Activated naive CD8-positive, alpha-beta T cell treated with anti-CD3 and anti-CD28 coated beads, Interleukin-2, amount 10 ng/mL, durations not matched to agents 7 days and 5 days (primary cell): ENCODE results near the gene ITGAV. TPM values are rescaled to one million over a fixed set of nuclear protein-coding genes. Genes with fewer than 3 reads are reported as not detected.

Experiments
- ATAC-seq: fragments of 150-1000 bp; cut with Tn5 transposase; one replicate; pipeline ENCODE4 v1.10.0; 2021; ENCODE audit warnings: low read depth, moderate library complexity
- POLR2A ChIA-PET: fragments of 350-600 bp; sonication (Branson Sonifier 250); formaldehyde crosslinking; loops from one replicate; lab custom pipeline; 2021; ENCODE audit warnings: antibody characterized with exemption; lab: Charles Lee
- DNase-seq: peaks from one replicate; pipeline ENCODE4 v3.0.0; 2021
- H3K27ac Mint-ChIP-seq: one replicate; pipeline ENCODE4 v1.8.0; 2022; ENCODE audit warnings: mild to moderate bottlenecking, mixed read lengths
- H3K27me3 Mint-ChIP-seq: one replicate; pipeline ENCODE4 v1.8.0; 2022; ENCODE audit warnings: mild to moderate bottlenecking, moderate library complexity, mixed read lengths
- H3K36me3 Mint-ChIP-seq: one replicate; pipeline ENCODE4 v1.8.0; 2021; ENCODE audit warnings: mild to moderate bottlenecking, mixed read lengths
- H3K4me1 Mint-ChIP-seq: one replicate; pipeline ENCODE4 v1.8.0; 2021; ENCODE audit warnings: mixed read lengths
- H3K4me3 Mint-ChIP-seq: one replicate; pipeline ENCODE4 v1.8.0; 2022; ENCODE audit warnings: mild to moderate bottlenecking, moderate library complexity, mixed read lengths
- H3K9me3 Mint-ChIP-seq: one replicate; pipeline ENCODE4 v1.8.0; 2021; ENCODE audit warnings: mixed read lengths
- total RNA-seq, 2 experiments: library from RNA; stranded (reverse); gene quantifications; one replicate each; pipeline ENCODE4 v1.2.3, GENCODE V29; 2021

The ITGAV gene
- total RNA-seq, 2 experiments from 2014 or later = 7.5 to 7.7 TPM

DNA sequence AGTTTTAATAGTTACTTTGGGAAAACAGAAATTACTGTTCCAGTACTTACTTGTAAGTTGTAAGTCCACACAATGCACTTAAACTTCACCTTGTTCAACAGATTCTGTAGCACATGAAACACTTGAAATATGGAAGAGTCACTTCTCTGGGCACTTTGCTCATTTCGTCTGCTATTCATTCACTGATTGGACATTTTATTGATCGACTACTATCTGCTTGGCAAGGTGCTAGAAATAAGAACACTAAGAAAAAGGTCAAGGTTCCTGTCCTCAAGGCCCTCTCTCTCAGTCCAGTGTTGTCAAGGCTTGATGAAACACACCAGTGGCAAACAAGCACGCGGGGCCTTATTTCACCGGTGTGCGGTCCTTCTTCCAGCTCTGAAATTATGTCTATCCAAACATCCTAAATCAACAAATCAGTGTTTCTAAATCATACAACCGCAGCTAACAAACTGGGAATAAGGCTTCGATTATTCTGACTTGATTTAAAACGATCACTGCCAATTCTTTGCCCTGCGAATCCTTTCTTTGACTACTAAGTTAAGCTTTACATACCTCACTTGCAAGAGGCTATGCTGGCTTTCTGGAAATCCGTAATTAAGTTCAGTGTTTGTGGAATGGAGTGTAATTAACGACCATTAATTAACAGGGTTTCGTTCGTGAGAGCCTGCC, 780 bp upstream of the ITGAV start:
- DNase-seq = no peak

DNA sequence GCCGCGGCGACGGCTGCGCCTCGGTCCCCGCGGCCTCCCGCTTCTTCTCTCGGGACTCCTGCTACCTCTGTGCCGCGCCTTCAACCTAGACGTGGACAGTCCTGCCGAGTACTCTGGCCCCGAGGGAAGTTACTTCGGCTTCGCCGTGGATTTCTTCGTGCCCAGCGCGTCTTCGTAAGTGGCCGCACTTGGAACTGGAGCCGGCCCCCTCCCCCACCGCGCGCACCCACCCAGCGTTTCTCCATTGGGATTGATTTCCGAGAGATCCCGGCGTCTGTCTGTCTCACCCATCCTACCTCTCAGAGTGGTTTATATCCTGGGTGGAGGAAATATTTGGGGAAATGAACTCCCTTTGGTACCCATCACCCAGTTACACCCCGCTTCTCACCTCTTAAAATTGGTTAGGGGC, 498 bp downstream of the ITGAV start:
- peaks cover 20% of the 10 kb centered on the region for H3K4me1 Mint-ChIP-seq
- H3K9me3 Mint-ChIP-seq = no peaks in the 10 kb centered on the region
- DNase-seq (no peak), ATAC-seq (no peak)
- peak overlapping the region; percentile 79 for H3K27ac Mint-ChIP-seq
- POLR2A ChIA-PET = interaction anchor here (1.4 kb wide), 1 partner anchor 104 kb away, joined by 19 read pairs; the partner anchor contains the start of gene ZC3H15
- H3K27me3 Mint-ChIP-seq = no peaks in the 10 kb centered on the region
- no peaks in the 10 kb centered on the region for H3K36me3 Mint-ChIP-seq
- peak overlapping the region; percentile 87 for H3K4me3 Mint-ChIP-seq

More for the DNA sequence above, 780 bp upstream of the ITGAV start:
- peaks cover 20% of the 10 kb centered on the region for H3K4me1 Mint-ChIP-seq
- no peak for ATAC-seq
- H3K4me3 Mint-ChIP-seq = peak overlapping the region; percentile 87
- no peaks in the 10 kb centered on the region for H3K9me3 Mint-ChIP-seq
- no peaks in the 10 kb centered on the region for H3K27me3 Mint-ChIP-seq
- POLR2A ChIA-PET = interaction anchor here (0.9 to 1.4 kb wide), 3 partner anchors 10 to 103 kb away, joined by 3 to 19 read pairs (median 3); partner anchors contain the start of gene ZC3H15
- no peaks in the 10 kb centered on the region for H3K36me3 Mint-ChIP-seq
- H3K27ac Mint-ChIP-seq = peak overlapping the region; percentile 83

DNA sequence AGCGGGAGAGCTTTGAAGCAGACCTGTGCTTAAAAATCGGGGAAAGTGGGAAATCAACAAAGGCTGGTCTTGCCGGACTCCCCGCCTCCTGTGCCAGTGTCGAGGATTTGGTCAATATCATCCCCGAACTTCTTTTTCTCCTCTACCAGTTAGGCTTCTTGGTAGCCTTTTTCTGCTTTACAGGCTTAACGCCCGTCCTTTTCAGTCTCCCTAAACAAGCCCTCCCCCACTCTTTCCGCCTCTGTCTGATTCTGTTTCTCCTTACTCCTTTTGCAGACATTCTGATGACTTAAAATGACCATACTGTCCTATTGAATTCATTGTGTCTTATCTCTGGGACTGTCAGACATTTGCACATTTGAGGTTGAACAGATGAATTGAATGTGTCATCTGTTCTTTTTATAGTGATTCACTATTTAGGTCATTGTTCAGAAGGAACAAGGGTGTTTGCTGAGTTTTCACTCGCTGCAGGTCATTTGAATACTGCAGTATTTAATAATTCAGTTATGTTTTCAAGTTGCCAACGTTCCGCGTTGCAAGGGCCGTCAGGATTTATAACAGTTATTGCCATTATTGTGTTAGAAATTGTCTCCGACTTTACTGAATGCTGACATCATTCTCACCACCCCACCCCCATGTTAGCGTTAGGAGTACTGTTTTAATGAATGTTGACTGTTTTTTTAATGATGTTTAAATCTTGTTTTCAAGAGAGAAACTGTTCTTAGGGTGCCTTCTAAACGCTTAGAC, 1.1 kb downstream of the ITGAV start:
- peaks cover 20% of the 10 kb centered on the region for H3K4me1 Mint-ChIP-seq
- peak overlapping the region; percentile 87 for H3K4me3 Mint-ChIP-seq
- POLR2A ChIA-PET = no interaction called here
- ATAC-seq = no peak
- DNase-seq = no peak
- H3K9me3 Mint-ChIP-seq = no peaks in the 10 kb centered on the region
- no peaks in the 10 kb centered on the region for H3K36me3 Mint-ChIP-seq
- H3K27ac Mint-ChIP-seq = peak overlapping the region; percentile 79
- no peaks in the 10 kb centered on the region for H3K27me3 Mint-ChIP-seq

DNA sequence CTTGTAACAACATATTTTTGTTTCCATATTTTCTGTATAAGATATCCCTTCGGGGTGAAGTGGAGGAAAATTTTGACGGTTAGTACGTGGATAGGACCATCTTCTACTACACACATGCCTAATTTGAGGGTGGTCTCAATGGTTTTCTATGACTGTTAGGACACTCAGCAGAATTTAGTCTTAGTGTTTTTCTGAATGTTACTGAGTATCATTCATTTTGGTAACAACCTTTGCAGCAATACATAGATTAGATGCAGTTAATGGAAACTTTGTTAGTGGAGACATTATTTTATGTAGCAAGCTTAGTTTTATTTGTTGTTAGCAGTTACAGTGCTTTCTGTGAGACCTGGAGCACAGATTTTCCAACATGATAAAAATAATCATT, 1.6 kb downstream of the ITGAV start:
- no peaks in the 10 kb centered on the region for H3K27me3 Mint-ChIP-seq
- no peaks in the 10 kb centered on the region for H3K9me3 Mint-ChIP-seq
- H3K4me3 Mint-ChIP-seq = peak overlapping the region; percentile 87
- peaks cover 20% of the 10 kb centered on the region for H3K4me1 Mint-ChIP-seq
- no peak for DNase-seq
- POLR2A ChIA-PET = no interaction called here
- H3K36me3 Mint-ChIP-seq = no peaks in the 10 kb centered on the region
- ATAC-seq = no peak
- H3K27ac Mint-ChIP-seq = no peak overlapping the region

DNA sequence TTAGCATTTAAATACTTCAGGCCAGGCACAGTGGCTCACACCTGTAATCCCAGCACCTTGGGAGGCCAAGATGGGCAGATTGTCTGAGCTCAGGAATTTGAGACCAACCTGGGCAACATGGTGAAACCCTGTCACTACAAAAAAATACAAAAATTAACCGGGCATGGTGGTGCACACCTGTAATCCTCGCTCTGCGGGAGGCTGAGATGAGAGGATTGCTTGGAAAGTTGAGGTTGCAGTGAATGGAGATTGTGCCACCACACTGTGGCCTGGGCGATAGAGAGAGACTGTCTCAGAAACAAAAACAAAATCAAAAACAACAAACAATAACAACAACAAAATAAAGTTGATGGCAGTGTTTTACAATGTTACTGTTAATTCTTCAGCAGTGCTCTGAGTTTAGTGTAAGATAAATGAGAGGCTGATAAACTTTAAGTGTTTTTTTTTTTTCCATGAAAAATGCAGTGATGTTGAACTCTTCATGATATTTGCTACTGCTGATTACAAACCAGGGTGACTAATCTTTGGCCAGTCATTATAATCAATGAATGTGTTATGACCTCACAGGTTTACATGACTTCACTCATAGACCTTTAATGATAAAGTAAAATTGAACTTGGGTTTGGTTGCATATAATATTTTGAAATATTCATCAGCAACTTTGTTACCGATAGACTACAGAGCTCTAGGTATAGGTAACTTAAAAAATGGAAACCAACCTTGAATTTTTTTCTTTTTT, 2.5 kb downstream of the ITGAV start:
- no peak overlapping the region for H3K27ac Mint-ChIP-seq
- ATAC-seq = no peak

DNA sequence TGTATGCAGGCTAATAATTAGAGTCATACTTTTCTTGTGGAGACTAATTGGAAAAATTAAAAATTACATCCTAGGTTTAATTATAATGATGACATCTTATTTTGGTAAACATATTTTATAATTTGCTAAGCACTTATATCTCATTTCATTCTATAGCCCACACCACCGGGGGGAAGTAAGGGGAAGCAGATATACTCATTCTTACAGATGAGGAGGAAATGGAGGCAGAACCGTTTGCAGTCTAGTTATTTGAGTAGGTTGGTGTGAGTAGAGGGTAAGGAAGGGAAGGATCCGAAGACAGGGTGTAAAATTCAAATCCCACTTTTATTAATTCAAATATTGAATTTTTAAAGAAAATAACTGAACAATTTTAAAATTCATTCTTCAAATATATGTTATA, 3.7 kb downstream of the ITGAV start:
- no peak overlapping the region for H3K27ac Mint-ChIP-seq
- POLR2A ChIA-PET = no interaction called here
- ATAC-seq (no peak), DNase-seq (no peak)
- H3K4me3 Mint-ChIP-seq = no peak overlapping the region
- peaks cover 20% of the 10 kb centered on the region for H3K4me1 Mint-ChIP-seq
- no peaks in the 10 kb centered on the region for H3K27me3 Mint-ChIP-seq
- H3K36me3 Mint-ChIP-seq = no peaks in the 10 kb centered on the region
- H3K9me3 Mint-ChIP-seq = no peaks in the 10 kb centered on the region

More for the DNA sequence above, 2.5 kb downstream of the ITGAV start:
- H3K9me3 Mint-ChIP-seq = no peaks in the 10 kb centered on the region
- no peak for DNase-seq
- POLR2A ChIA-PET = no interaction called here
- no peak overlapping the region for H3K4me3 Mint-ChIP-seq
- no peaks in the 10 kb centered on the region for H3K36me3 Mint-ChIP-seq
- no peaks in the 10 kb centered on the region for H3K27me3 Mint-ChIP-seq
- peaks cover 20% of the 10 kb centered on the region for H3K4me1 Mint-ChIP-seq

DNA sequence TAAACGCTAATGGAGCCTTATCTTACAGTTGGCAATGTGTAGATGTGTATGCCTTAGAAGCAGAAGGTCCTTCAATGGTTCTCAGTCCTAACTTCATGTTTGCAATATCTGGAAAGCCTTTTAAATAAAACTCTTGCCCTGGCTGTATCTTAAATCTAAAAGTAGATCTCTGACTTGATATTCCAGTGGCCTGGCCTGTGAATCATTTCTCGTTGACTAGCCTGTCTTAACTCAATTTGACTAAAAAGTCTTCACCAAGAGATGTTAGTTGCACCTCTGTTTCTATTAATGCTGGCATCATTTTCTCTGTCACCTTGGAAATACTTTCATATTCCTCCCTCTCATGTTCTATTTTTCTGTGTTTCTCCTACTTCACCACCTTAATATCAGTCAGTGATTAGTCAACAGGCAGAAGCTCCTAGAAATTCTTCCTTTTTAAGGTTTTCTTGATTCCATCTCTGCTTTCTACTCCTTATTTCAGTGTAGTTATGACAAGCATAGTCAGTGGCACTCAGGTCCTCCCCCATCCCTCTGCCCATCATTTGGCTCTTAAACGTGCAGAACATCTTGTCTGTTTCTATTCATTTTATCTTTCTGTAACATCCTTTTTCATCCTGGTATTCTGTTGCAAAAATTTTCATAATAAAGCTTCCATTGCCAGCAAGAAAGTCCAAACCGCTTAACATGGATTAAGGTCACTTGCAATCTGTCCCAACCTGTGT, 4.3 kb downstream of the ITGAV start:
- no peak overlapping the region for H3K27ac Mint-ChIP-seq
- ATAC-seq (no peak), DNase-seq (no peak)
- H3K27me3 Mint-ChIP-seq = no peaks in the 10 kb centered on the region
- H3K4me1 Mint-ChIP-seq = peaks cover 17% of the 10 kb centered on the region
- H3K36me3 Mint-ChIP-seq = no peaks in the 10 kb centered on the region
- POLR2A ChIA-PET = no interaction called here
- no peaks in the 10 kb centered on the region for H3K9me3 Mint-ChIP-seq
- H3K4me3 Mint-ChIP-seq = no peak overlapping the region

DNA sequence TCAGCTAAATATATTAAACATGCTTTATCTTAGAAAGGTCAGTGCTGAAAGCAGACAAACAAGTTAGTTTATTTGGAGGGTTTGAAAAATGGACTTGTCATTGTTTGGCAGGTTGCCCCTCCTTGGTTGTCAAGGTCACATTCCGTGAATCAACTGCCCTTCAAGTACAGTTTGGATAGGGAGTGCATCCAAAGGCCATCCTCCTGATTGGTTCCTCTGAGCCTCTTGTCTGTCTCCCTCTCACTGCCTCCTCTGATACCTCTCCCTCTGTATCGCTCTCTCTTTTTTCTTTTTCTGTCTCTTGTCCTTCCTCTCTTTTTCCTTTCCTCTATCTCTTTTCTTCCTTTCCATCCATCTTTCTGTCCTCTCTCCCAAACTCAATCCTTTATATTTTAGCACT, 5.4 kb downstream of the ITGAV start:
- POLR2A ChIA-PET = no interaction called here
- DNase-seq (no peak), ATAC-seq (no peak)
- H3K9me3 Mint-ChIP-seq = no peaks in the 10 kb centered on the region
- no peak overlapping the region for H3K4me3 Mint-ChIP-seq
- peaks cover 16% of the 10 kb centered on the region for H3K4me1 Mint-ChIP-seq
- no peaks in the 10 kb centered on the region for H3K36me3 Mint-ChIP-seq
- no peaks in the 10 kb centered on the region for H3K27me3 Mint-ChIP-seq
- H3K27ac Mint-ChIP-seq = no peak overlapping the region

DNA sequence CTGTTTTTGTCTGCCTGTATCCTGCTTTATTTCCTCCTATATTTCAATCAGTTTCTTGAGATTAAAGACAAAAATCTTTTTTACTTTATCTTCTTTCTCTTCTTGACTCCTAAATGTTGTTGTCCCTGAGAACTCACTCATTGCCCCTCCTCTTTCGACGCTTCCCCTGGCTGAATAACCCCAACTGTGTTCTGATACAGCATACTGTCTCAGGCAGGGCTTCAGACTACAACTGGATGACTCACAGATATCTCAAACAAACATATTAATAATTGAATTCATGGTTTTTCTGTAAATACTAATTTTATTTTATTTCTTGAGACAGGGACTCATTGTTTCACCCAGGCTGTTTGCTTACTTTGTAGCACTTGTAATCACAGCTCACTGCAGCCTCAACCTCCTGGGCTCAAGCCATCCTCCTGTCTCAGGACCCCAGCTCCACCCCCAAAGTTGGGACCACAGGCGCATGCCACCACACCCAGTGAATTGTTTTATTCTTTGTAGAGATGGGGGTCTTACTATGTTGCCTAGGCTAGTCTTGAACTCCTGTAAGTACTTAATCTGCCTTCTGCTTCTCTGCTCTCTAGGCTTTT, 9.4 kb downstream of the ITGAV start:
- DNase-seq (no peak), ATAC-seq (no peak)
- no peaks in the 10 kb centered on the region for H3K27me3 Mint-ChIP-seq
- H3K36me3 Mint-ChIP-seq = no peaks in the 10 kb centered on the region
- H3K4me3 Mint-ChIP-seq = no peak overlapping the region
- H3K9me3 Mint-ChIP-seq = no peaks in the 10 kb centered on the region
- POLR2A ChIA-PET = no interaction called here
- no peak overlapping the region for H3K27ac Mint-ChIP-seq
- H3K4me1 Mint-ChIP-seq = no peaks in the 10 kb centered on the region

DNA sequence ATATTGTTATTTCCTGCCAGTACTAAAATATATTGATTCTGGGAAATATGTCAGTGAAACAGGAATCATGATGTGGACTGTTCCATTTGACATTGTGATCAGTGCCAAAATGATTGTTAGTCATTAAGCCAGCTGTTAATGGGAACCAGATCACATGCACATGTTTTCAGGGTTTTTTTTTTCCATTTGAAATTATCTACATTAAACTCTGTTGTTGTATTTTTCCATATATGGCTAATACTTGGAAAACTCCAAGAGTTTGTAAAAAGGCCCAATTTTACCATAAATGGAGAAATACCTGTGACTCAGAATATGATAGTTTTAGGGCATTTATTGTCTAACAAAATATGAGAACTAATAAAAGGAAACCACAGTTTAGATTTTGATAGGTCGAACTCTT, 13.4 kb downstream of the ITGAV start:
- Mint-ChIP-seq H3K27ac (no peak overlapping the region), H3K9me3 (no peaks in the 10 kb centered on the region)
- POLR2A ChIA-PET = no interaction called here

DNA sequence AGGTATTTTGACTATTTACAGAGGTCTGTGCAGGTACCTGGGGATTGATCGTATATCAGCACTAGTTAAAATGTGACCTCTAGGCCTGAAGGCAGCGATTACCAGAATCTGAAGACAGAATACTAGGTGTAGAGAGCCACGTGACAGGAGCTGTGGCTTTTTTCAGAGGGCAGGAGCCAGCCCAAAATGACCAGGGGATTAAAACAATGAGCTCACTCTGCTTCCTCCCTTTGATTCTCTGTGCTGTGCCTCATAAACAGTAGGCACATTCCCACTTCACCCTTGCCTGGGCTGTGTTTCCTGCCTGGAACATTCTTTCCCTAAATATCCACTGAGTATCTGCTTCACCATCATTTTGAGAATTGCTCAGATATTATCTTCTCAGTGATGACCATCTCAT, 15.2 kb downstream of the ITGAV start:
- H3K4me1 Mint-ChIP-seq = no peaks in the 10 kb centered on the region
- DNase-seq (no peak), ATAC-seq (no peak)
- no peak overlapping the region for H3K4me3 Mint-ChIP-seq
- H3K36me3 Mint-ChIP-seq = peaks cover 8% of the 10 kb centered on the region
- POLR2A ChIA-PET = no interaction called here
- H3K27me3 Mint-ChIP-seq = no peaks in the 10 kb centered on the region
- H3K9me3 Mint-ChIP-seq = no peaks in the 10 kb centered on the region
- no peak overlapping the region for H3K27ac Mint-ChIP-seq

More for the DNA sequence above, 13.4 kb downstream of the ITGAV start:
- ATAC-seq (no peak), DNase-seq (no peak)
- Mint-ChIP-seq H3K4me1 (no peaks in the 10 kb centered on the region), H3K36me3 (peaks cover 6% of the 10 kb centered on the region), H3K4me3 (no peak overlapping the region), H3K27me3 (no peaks in the 10 kb centered on the region)

DNA sequence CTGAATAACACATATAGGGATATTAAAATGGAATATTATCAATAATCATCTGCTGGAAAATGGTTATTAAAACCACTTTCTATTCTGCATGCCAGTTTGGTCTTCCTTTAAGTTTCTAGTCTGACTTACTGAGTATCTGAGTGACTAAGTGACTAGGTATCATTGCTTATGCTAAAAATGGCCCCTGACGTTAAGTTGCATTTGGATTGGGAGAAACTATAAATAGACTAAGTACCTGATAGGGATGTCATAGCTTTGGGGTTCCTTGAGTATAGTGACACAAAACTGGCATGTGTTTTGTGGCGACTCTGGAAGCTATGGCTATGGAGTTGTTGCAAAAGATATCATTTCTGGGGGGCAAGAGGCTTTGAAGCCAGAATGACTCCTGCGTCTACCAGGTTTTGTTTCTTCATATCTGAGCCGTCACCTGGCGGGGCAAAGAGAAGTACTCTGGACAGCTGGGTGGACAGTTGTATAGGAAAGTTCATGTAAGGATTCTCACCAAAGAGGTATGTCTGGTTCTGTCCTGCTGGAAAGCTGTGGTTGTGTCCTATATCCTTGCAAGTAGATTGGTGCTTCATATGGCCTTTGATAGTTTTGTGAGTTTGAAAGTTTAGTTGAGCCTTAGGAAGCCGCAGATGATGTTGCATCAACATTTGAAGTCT, 17.9 kb downstream of the ITGAV start:
- no peaks in the 10 kb centered on the region for H3K9me3 Mint-ChIP-seq
- ATAC-seq (no peak), DNase-seq (no peak)
- H3K27ac Mint-ChIP-seq = no peak overlapping the region
- H3K4me3 Mint-ChIP-seq = no peak overlapping the region
- H3K4me1 Mint-ChIP-seq = no peaks in the 10 kb centered on the region
- POLR2A ChIA-PET = no interaction called here
- H3K27me3 Mint-ChIP-seq = no peaks in the 10 kb centered on the region
- peaks cover 8% of the 10 kb centered on the region for H3K36me3 Mint-ChIP-seq
